ENCODE results near the gene SLC9A5. TPM values are rescaled to one million over a fixed set of nuclear protein-coding genes. Genes with fewer than 3 reads are reported as not detected.

The SLC9A5 gene
- total RNA-seq, 1 donor from 2014 or later, result 2.8 TPM

DNA sequence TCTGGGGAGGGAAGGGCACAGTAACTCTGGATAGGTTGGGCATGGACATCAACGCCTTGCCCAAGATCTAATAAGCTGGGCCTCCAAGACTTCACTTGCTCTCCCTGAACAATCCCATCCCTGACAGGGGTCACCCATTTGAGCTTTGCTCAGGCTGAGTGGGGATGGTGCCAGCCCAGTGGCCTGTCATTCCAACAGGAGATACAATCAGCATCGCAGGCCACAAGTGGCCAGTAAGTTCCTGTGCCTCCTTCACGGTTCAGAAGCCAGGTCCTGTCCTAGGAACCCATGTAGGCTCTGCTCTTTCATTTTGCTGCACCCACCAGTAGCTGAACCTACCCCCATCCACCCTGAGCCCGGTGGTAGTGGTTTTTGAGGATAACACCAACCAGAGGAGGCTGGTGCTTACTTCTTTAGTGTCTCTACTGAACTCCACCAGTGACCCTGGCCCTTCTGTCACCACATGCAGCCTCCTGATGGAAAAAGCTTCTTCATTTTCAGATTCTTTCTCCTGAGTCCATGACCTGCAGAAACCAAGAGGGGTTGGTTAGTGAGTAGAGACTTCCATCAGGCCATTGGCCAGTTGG, 45.5 kb downstream of the SLC9A5 start:
- DNase-seq (peak; percentile 2), ATAC-seq (no peak)
- no peak overlapping the region for H3K27ac ChIP-seq
- TF ChIP-seq, protein P1, sequence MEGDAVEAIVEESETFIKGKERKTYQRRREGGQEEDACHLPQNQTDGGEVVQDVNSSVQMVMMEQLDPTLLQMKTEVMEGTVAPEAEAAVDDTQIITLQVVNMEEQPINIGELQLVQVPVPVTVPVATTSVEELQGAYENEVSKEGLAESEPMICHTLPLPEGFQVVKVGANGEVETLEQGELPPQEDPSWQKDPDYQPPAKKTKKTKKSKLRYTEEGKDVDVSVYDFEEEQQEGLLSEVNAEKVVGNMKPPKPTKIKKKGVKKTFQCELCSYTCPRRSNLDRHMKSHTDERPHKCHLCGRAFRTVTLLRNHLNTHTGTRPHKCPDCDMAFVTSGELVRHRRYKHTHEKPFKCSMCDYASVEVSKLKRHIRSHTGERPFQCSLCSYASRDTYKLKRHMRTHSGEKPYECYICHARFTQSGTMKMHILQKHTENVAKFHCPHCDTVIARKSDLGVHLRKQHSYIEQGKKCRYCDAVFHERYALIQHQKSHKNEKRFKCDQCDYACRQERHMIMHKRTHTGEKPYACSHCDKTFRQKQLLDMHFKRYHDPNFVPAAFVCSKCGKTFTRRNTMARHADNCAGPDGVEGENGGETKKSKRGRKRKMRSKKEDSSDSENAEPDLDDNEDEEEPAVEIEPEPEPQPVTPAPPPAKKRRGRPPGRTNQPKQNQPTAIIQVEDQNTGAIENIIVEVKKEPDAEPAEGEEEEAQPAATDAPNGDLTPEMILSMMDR (IDR thresholded peaks at IDR 0.05), result no peak
- no peaks in the 10 kb centered on the region for H3K36me3 ChIP-seq
- H3K4me3 ChIP-seq, result no peak overlapping the region
- intact Hi-C loops (cut with DNase I), result no loop called here
- H3K9me3 ChIP-seq, result no peaks in the 10 kb centered on the region
- H3K27me3 ChIP-seq (ENCODE audit: low read depth), result no peaks in the 10 kb centered on the region
- no peaks in the 10 kb centered on the region for H3K4me1 ChIP-seq

DNA sequence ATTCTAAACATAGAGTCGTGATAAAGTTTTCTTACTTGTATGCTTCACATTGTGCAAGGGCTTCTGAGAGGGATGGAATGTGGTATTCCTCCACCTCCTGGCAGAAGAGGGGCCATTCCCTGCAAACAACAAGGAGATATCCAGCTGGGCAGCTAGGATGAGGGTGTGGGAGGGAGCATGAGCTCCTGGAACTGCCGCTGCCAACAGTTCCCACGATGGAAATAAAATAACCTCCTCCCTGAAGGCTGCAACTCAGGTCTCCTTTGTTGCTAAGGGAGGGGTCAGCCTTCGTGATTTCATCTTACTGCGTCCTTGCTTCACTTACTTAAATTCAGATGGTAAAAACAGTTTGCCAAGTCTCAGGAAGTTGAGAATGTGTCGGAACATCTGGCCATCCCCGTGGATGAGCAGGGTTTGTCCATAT, 46.2 kb downstream of the SLC9A5 start:
- H3K27ac ChIP-seq, result no peak overlapping the region
- H3K27me3 ChIP-seq (ENCODE audit: low read depth), result no peaks in the 10 kb centered on the region
- peak; percentile 3 for DNase-seq
- TF ChIP-seq, protein P1 (IDR thresholded peaks at IDR 0.05), result no peak
- intact Hi-C loops (cut with DNase I), result no loop called here
- no peak for ATAC-seq
- H3K9me3 ChIP-seq, result no peaks in the 10 kb centered on the region
- no peaks in the 10 kb centered on the region for H3K36me3 ChIP-seq
- H3K4me3 ChIP-seq, result no peak overlapping the region
- H3K4me1 ChIP-seq, result no peaks in the 10 kb centered on the region

DNA sequence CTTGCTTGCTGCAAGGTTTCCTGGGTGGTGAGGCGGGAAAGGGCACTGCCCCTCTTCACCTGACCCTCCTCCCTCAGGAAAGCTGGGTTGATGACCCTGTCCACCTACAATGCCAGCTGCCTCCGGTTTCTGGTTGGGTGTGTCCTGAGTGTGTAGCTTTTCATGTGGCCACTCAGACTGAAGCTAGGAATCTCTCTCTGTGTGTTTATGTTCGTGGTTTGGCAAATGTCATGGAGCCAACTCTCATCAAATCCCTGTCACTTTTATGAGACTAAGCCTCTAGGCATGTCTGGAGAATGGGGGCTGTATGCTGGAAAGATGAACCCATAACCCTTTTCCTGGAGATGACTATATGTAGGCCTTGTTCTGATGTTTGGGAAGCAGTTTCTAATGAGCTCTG, 47.6 kb downstream of the SLC9A5 start:
- intact Hi-C loops (cut with DNase I), result no loop called here
- Histone ChIP-seq H3K4me3 (no peak overlapping the region), H3K27ac (no peak overlapping the region), H3K9me3 (no peaks in the 10 kb centered on the region), H3K4me1 (no peaks in the 10 kb centered on the region), H3K36me3 (no peaks in the 10 kb centered on the region), H3K27me3 (ENCODE audit: low read depth) (no peaks in the 10 kb centered on the region)
- TF ChIP-seq, protein P1 (IDR thresholded peaks at IDR 0.05), result no peak
- no peak for DNase-seq
- ATAC-seq, result no peak

DNA sequence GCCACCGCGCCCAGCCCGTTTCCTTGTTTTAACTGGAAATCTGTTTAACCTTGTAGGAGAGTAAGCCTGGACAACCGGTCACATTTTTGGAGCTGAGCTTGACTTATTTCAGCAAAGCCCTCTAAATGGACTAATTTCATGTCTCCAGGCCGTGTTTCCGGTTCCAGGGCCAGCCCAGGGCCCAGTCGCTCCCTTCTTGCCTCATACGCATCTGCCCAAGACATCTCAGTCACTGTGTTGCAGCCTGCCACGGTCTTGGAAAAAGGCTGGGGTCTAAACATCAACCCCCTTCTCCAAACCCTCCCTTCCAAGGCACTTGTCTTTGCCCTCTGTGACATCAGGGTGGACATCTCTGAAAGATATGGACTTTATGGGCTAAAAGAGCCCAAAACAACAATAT, 49.5 kb downstream of the SLC9A5 start:
- Histone ChIP-seq H3K27me3 (ENCODE audit: low read depth) (no peaks in the 10 kb centered on the region), H3K4me3 (no peak overlapping the region), H3K36me3 (no peaks in the 10 kb centered on the region), H3K27ac (no peak overlapping the region), H3K9me3 (no peaks in the 10 kb centered on the region), H3K4me1 (no peaks in the 10 kb centered on the region)
- intact Hi-C loops (cut with DNase I), result no loop called here
- DNase-seq (no peak), ATAC-seq (no peak)
- TF ChIP-seq, protein P1 (IDR thresholded peaks at IDR 0.05), result no peak

DNA sequence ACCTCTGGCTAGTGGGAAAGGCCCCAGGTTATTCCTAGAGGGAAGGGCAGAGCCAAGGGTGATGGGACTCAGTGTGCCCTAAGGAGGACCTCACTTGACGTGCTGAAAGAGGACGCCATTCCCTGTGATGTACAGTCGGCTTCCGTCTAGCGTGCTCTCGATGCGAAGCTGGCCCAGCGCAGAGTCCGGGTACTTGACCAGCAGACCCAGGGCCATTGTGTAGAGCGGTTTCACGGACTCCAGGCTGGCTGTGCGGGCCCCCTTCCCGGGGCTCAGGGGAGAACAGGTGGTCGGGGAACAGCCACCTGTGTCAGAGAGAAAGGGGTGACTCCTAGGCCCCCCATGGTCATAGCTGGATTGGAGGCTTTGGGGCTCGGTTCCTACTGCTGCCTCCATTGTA, 50.5 kb downstream of the SLC9A5 start:
- H3K27ac ChIP-seq, result no peak overlapping the region
- no peak overlapping the region for H3K4me3 ChIP-seq
- H3K36me3 ChIP-seq, result no peaks in the 10 kb centered on the region
- no peaks in the 10 kb centered on the region for H3K9me3 ChIP-seq
- no peak for DNase-seq
- no peaks in the 10 kb centered on the region for H3K4me1 ChIP-seq
- intact Hi-C loops (cut with DNase I), result no loop called here
- no peaks in the 10 kb centered on the region for H3K27me3 ChIP-seq (ENCODE audit: low read depth)
- TF ChIP-seq, protein P1 (IDR thresholded peaks at IDR 0.05), result no peak
- no peak for ATAC-seq

Measured in lower lobe of right lung (tissue), 2 donors.